GM19351 (cell line): Measurements from ENCODE around the gene VANGL1.

Source experiments
- ATAC-seq: cut with Tn5 transposase; IDR thresholded peaks from one replicate; pipeline ENCODE4 v1.9.1; 2021; ENCODE audit warnings: mild to moderate bottlenecking, moderate library complexity; ENCODE audit not compliant: unreplicated experiment

The VANGL1 gene

DNA sequence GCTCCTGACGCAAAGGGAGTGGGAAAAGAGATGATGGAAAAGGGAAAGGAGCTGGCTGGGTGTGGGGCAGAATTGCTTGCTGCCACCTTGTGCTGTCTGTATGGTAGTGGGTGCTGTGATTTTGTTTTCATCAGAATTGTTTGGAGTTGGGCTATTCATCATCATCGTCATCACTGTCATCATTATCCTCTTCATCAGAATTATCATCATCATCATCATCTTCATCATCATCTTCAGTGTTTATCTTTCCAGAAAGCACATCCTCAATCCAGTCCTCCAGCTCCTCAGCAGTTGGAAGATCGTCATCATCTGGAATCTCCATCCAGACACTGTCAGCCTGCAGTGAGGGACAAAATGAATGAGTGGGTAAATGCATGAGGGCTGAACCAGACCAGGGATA lies 59.3 kb downstream of the VANGL1 start:
- no peak for ATAC-seq

DNA sequence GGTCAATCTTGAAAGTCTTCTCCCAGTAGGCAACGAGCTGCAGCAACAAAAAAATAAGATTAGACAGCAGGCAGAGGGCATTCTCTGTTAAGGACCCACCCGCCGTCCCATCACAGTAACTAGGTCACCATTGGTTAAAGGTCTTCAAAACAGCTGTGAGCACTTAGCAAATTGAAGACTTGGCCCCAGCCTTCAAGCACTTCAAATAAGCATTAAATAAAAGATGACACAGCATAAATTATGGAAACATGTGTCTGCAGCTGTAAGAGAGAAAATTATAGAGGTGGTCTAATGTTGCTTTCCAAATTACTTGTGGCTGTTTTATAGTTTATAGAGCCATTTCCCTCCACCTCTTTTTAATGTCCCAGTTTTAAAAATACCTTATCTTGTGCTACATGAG lies 61.2 kb downstream of the VANGL1 start:
- ATAC-seq, result no peak

DNA sequence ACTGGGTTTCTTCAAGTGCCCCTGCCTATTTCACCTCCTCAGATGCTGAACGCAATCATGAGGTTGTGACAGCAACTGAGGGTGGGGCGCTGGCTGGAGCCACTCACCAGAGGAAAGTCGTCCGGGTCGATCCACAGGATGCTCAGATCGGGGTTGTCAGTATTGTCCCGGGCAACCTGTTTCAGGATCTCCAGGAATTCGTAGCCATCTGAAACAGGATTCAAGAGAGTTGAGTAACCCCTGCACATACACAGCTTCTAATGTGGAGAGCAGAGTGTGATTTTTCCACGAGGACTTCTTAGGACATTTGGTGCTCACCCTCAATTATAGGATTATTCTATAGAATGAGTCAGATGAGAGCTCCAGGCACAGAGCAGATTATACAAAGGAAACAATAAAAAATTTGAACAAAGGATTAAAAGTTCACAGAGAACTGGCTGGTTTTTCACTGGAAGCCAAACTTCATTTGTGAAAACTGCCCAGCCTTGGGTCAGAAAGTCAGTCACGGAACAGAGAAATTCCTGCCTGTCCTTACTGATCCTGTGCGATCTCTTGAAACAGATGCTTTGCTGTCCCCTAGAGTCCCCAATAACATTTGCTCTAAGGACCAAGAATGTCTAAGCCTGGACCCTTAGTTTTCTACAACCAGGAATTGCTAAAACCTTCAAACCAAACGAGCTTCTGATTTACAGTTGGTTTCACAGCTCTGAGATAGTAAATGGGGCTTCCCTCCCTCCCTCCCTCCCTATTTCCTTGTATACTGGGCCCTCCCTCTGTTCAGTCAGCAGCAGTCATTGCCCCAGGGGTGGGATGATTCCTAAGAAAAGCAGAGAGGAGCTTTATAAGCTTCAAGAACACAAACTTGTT lies 63.5 kb downstream of the VANGL1 start:
- no peak for ATAC-seq

DNA sequence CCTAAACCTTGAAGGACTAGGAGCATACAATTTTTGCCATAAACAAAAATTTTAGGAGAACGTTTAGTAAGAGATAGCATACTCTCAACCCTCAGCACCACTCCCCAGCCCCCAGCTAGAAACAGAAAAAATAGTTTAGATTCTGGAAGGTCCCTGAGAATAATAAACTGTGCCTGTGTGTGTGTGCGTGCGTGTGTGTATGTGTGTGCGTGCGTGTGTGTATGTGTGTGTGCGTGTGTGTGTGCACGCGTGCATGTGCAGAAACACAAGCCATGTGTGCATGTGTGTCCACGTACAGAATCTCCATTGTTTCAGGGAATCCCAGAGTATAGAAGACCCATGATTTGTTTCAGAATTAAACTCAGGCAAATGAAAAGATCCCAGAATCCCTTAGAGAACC lies 64.2 kb downstream of the VANGL1 start:
- no peak for ATAC-seq

DNA sequence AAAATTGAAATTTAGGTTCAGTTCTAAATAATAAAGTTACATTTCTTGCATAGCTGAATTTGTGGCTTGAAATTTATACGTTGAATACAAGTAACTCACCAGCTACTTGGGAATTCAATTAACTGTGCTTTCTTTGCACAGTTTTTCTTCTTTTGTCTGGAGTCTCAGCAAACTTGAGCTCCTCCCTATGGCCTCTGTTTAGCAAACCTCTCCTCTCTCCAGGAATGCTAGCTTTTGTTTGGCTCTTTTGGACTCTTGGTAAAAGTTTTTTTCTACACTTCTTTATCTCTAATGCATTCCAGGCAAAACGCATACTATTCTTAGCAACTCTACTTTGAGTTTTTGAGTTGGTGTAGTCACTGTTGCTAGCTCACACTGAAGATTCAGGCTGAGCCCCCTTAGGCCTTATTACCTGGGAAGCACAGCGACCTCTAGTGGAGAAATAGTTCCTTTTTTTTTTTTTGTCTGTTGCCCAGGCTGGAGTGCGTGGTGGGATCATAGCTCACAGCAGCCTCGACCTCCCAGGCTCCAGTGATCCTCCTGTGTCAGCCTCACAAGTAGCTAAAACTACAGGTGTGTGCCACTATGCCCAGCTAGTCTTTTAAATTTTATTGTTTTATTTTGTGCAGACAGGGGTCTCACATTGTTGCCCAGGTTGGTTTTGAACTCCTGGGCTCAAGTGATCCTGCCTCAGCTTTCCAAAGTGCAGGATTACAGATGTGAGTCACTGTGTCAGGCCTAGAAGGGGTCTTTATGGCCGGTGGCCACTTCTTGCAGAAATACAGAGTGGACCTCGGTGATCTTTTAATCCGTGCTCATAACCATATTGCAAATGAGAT lies 65.0 kb downstream of the VANGL1 start:
- ATAC-seq, result no peak

DNA sequence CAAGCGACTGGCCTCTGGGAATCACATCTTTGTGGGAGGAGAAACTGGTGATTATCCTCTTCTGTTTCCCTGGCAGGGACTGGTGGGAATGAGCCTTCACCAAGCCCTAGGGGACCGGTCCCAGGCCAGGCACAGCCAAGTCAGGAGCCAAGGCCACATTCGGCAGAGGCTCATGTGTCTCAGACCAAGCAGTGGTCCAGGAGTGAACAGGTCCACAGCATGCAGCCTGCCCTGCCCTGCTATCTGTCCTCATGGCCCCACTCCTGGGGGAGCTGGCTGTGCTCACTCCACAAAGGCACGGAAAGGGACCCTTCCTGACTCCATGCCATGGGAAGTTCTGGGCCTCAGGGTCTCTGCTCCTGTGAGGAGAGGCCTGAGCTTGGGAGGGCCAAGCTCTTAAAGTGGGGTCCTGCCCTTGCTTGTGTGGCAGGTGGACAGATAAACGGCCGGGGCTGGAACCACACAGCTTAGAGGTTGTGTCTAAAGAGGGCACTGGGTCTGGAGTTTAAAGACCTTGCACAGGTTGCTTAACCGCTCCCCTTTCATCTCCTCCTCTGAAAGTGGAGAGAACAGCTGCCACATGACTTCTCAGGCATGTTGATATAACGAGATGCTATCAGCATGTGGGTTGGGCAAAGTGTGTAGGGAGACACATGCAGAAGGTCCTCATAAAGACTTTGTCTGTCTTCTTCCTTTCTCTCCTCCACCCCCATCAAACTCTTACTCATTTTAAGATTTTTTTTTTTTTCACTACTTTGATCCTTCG lies 69.3 kb downstream of the VANGL1 start:
- ATAC-seq, result no peak

DNA sequence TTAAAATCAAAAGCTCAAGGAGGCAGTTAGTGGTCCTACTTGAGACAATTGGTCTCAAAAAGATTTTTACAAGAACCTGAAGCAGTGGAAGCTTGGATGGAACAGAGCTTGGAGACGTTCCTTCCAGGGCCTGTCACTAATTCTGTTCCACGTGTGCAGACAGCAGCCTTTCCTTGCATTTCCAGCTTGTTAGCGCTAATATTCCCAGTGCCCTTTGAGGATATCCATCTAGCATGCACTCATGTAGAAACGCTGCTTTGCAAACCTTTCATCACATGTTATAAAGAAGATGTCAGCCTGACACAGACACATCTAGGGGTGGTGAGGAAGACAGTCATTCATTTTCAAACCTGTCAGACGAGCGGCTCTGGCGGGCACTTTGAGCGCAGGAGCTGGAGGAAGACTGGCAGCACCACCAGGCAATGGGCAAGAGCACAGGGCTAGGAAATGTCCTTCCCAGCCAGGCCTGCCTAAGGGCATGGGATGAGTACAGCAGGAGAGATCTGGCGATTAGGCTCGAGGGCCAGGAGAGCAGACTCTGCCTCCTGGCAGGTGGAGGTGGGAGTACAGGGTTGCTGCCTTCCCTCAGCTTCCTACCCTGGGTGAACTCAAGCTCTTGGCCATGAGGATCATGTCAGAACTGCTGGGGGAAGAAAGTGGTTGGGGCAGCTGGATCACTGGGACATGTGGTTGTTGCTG lies 71.3 kb downstream of the VANGL1 start:
- ATAC-seq, result no peak

DNA sequence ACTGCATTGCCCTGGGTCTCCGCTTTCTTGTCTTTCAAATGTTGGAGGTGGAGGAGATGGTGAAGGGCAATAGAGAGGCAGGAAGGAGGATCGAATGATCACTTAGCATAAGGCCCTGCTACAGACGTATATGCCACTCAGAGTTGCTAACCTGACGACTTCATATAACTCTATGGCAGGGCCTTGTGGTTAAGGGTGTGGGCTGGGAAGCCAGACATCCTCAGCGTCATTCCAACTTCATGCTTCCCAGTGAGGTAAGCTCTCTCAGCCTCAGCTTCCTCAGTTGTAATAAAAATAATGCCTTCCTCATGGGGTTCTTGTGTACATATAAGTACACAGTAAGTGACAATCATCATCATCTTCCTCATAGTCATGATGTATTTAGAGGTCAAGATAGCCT lies 72.1 kb downstream of the VANGL1 start:
- ATAC-seq, result no peak

DNA sequence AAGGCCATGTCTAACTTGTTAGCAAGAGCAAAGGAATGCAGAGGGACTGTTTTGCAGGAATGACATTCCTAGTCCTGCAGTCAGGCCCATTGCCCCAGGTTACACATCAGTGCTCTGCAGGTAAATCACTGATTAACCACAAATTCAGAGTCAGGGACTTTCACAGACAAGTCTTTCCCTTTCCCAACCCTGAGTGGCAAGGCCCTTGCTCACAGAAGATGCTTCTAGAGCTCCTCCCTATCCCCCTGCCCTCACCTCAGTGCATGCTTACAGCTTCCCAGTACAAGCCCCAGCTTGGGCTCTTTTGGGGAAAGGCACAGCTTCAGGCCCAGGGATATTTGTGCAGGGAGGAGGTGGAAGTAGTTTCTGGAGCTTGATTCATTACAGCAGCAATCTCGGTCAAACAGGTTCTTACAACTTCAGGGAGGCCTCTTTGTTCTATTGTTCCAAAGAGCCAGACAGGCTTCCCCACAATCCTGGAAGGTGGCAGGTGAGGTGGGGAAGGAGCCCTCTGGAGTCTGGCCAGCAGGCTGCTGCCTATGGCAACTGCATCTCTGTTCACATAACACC lies 72.9 kb downstream of the VANGL1 start:
- ATAC-seq, result no peak

DNA sequence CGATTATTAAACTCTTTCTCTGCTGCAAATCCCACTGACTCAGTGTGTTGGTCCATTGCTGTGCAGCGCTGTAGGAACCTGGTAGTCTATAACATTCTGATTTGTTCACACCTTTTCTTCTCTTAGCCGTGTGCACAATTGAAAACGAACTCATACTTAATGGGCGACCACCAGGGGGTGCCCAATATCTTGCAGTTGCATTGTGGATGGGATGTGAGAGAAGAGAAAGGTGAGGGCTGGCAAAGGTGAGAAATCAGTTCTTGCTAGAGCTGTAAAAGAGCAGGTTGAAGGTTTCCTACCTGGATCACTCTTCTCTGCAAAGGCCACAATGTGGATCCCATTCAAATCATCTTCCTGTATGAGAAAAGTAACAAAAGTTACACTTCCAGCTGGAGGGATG lies 75.8 kb downstream of the VANGL1 start:
- peak; percentile 73 for ATAC-seq

DNA sequence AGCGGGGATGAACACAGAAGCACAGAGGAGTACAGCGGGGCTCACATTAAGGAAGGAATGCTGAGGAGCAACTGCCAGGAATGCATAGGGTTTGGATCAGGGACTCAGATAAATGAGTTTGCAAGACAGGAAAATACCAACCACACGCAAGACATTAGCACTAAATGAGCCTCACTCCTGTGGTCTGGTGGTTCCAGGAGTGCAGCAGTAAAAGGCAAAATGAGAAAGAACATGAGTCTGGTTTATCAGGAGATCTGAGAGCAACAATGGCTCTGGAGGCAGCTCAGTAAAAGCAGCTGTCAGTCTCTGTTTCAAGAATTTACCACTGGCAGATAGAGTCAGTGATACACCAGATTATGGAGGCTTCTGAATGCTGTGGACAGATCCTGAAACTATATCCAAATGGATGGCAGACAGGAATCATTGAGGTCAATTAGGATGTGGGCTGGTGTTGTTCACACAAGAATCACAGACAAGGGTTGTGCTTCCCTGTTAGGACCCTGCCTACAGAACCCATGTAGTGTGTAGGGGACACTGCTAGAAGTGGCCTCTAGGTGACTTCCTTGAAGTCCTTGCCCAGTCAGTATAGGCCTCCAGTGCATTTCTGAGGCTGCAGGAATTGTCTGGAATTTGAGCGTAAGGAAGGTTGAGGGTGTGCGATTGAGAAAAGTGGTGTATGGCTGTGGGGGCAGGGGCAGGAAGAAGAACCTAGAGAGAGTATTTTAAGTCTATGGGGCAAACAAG lies 76.4 kb downstream of the VANGL1 start:
- no peak for ATAC-seq

DNA sequence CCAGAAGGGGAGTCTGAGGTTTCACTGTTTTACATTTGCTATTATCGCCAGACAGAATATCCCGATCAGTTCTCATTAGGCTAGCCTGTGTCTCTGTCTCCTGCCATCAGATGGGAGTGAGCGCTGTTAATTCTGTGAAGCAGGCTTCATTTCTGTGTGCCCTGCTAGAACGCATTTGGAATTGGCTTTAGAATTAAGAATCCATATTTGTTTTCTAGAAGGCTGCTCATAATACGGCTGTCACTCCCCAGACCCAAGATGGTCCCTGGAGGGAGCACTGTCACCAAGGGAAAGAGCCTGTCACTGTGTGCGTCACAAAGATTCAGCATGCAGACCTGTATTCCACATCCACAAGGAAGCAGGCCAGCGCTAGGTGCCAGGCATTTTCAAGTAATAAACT lies 77.5 kb downstream of the VANGL1 start:
- ATAC-seq, result no peak

DNA sequence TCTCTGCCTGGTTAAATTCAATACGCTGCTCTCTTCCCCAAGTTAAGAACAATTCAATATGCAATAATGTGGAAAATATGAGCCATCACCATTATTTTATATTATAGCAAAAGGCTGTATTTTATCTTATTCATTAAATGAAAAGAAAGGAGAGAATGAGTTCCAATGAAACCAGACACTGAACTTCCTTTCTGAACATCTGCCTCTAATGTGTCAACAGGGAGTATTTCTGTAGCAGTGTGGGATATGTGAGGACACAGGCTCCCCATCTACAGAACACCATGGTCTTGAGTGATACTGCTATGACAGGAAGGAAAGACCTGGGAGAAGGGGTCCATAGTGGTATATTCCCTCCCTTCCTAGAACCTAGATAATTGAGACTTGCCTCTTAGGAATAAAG lies 80.5 kb downstream of the VANGL1 start:
- no peak for ATAC-seq

DNA sequence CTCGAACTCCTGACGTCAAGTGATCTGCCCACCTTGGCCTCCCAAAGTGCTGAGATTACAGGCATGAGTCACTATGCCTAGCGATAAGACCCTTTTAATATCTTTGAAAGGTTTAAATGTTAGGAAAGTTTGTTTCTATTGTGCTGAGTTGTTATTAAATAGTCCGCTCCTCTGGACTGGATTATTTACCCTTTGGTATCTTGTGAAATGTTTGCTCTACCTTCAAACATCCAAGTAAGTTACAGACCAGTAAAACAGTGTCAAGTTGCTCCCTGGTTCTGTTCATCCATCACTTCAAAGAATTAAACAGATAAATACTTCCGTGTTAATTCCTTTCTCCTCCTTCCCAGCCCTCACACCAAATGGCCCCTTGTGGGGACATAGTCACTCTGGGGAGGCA lies 82.0 kb downstream of the VANGL1 start:
- no peak for ATAC-seq

DNA sequence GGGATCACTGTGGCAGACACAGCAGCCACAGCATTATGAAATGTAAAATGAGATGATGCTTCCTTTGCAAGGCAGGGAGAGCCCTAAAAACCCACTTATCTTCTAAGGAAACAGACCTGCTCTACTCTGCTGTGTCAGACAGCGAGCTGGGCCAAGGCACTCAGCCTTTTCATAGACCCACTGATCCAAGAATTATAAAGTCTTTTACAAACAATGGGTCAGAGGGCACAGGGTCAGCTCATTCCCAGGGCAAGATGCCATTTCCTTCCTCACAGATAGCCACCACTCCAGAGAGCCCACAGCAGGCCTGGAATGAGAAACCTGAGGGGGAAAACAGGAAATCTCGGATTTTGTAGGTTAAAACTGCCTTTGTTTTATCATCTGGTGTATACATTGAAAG lies 83.8 kb downstream of the VANGL1 start:
- ATAC-seq, result no peak

DNA sequence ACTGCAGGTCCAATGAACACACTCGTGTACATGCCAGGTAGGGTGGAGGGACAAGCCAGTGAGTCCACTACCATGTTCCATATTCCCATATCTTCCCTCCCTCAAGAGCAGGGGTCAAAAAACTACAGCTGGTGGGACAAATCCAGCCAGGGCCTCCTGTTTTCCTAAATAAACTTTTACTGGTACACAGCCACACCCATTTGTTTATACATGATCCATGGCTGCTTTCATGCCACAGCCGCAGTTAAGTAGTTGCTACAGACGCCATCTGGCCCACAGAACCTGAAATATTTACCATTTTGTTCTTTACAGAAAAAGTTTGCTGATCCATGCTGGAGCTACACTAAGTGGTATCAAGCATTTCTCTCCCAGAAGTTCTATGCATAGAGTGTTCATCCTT lies 84.4 kb downstream of the VANGL1 start:
- no peak for ATAC-seq

DNA sequence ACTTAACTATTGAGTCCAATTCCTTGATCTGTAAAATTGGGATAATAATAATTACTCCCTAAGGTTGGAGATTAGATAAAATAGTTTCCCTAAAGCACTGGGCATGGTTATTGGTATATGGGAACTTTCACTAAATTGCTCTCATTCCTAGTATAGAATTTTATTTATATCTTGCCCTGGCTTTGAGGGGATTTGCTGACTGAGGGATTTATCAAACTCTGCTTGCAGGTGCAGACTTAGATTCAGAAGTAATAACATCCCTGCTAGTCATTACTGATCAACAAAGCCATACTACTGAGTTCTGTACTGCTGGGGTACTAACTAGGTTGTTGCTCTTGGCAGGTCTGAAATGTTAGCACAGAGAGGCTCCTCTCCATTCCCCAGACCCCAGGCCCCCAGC lies 84.8 kb downstream of the VANGL1 start:
- ATAC-seq, result no peak

DNA sequence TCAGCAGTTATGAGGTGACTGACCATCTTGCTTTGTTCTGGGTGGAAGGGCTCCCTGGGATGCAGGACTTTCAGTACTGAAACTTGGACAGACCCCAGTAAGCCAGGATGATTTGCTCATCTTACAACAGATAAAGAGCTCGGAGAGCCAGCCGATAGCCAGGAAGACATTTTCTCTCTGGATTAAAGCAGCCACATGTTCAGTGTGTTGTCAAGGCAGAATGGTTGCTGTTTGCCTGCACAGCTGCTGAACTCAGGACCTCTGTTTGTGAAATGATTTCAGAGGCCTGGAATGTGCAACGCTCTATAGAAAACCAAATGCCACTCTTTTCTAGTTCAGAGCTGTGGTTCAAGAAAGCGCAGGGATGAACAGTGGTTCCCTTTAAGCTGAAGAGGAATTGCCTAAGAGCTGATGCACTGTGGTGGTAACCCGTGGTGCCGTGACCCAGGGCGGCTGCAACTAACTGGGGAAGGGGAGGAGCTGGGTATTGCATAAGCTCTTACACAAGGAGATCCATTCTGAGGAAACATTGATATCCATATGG lies 86.0 kb downstream of the VANGL1 start:
- ATAC-seq, result no peak

DNA sequence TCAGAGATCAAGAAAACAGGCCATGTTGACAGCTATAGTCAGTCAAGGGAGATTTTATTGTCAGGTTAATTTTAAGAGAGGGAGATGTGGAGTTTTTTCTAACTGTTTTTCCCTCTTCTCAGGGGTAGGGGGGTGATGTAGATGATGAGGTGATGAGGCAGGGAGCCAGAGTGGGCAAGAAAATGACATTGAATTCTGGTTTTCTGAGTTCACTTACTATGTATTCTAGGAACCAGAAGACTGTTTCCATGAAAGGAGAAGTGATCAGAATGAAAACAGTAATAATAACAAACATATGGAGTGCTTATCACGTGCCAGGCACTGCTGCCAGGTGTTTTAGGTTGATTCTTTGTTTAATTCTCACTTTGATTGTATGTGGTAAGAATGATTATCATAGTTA lies 86.6 kb downstream of the VANGL1 start:
- no peak for ATAC-seq

DNA sequence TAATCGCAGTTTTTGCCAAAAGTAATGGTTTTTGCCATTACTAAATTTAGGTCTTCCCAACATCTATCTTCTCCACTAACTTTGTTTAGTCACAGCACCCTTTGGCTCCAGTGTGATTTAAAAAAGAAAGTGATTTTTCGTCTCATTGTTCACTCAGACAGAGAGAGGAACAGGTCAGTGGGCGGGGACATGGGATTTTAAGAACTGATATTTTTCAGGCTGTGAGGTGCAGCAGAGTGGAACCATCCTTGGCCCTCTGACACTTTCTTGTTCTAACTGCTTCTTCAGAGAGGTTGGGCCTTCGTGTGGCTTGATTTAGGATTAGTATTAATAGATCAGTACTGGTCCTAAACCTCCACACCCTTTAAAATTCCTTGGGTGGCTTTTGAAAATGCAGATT lies 88.0 kb downstream of the VANGL1 start:
- peak; percentile 97 for ATAC-seq
